ENCODE results near the gene CRYBB2.
"Not testable (repeated sequence)": the region's sequence is repeated elsewhere in the genome, so short reads cannot be mapped to it uniquely, and the experiment has no call there.

Gene CRYBB2

GRCh38 chr22:25219211-25219689 lies at the start of gene CRYBB2:
CRYBB2 (plus strand) TSS chr22:25219639; CDS start chr22:25221430, 1,791 bp downstream.
- no peak for DNase-seq

GRCh38 chr22:25170426-25170980 lies 48.9 kb upstream of the CRYBB2 start:
- DNase-seq, result no peak

- peak; percentile 19 for DNase-seq
Observed at GRCh38 chr22:25172153-25172552, 47.3 kb upstream of the CRYBB2 start.

GRCh38 chr22:25174156-25174887 lies 45.1 kb upstream of the CRYBB2 start:
- DNase-seq, result no peak

GRCh38 chr22:25174888-25175411 lies 44.5 kb upstream of the CRYBB2 start:
- DNase-seq, result no peak

GRCh38 chr22:25176175-25176574 lies 43.3 kb upstream of the CRYBB2 start:
- DNase-seq, result no peak

GRCh38 chr22:25176799-25177198 lies 42.6 kb upstream of the CRYBB2 start:
- no peak for DNase-seq

GRCh38 chr22:25177226-25177625 lies 42.2 kb upstream of the CRYBB2 start:
- no peak for DNase-seq

- no peak for DNase-seq
Observed at GRCh38 chr22:25177895-25178294, 41.5 kb upstream of the CRYBB2 start.

- not testable (repeated sequence) for DNase-seq
Observed at GRCh38 chr22:25178348-25178747, 41.1 kb upstream of the CRYBB2 start.

GRCh38 chr22:25178869-25179631 lies 40.4 kb upstream of the CRYBB2 start:
- DNase-seq, result not testable (repeated sequence)

GRCh38 chr22:25182131-25183110 lies 37.0 kb upstream of the CRYBB2 start:
- DNase-seq, result no peak

- DNase-seq, result no peak
Observed at GRCh38 chr22:25183949-25184619, 35.4 kb upstream of the CRYBB2 start.

- no peak for DNase-seq
Observed at GRCh38 chr22:25186140-25186539, 33.3 kb upstream of the CRYBB2 start.

- no peak for DNase-seq
Observed at GRCh38 chr22:25187469-25187868, 32.0 kb upstream of the CRYBB2 start.

- no peak for DNase-seq
Observed at GRCh38 chr22:25192406-25192805, 27.0 kb upstream of the CRYBB2 start.

- no peak for DNase-seq
Observed at GRCh38 chr22:25193130-25193529, 26.3 kb upstream of the CRYBB2 start.

- DNase-seq, result no peak
Observed at GRCh38 chr22:25193548-25193947, 25.9 kb upstream of the CRYBB2 start.

- DNase-seq, result no peak
Observed at GRCh38 chr22:25196326-25196725, 23.1 kb upstream of the CRYBB2 start.

GRCh38 chr22:25197340-25197739 lies 22.1 kb upstream of the CRYBB2 start:
- no peak for DNase-seq

- DNase-seq, result no peak
Observed at GRCh38 chr22:25199731-25200520, 19.5 kb upstream of the CRYBB2 start, which contains the start of gene CRYBB3. CRYBB3 (plus strand) TSS chr22:25199858; CDS start chr22:25201397, 1,539 bp downstream.
